Kidney (tissue), 14 donors: ENCODE results near the gene BCKDK. TPM values are rescaled to one million over a fixed set of nuclear protein-coding genes. Genes with fewer than 3 reads are reported as not detected.
"Not testable (repeated sequence)": the region's sequence is repeated elsewhere in the genome, so short reads cannot be mapped to it uniquely, and the experiment has no call there.

ENCODE experiments used
- DNase-seq, 5 donors: peaks; one replicate each; pipeline ENCODE4 v3.0.0-alpha.2; 2013 to 2020
- FAIRE-seq: peaks from 2 replicates; lab custom pipeline; 2012; peaks lifted over from hg19 to GRCh38; lab: Jason Lieb, UNC
- H3K27ac ChIP-seq, 2 donors: one replicate each; pipeline ENCODE4 v1.7.0; 2013; ENCODE audit warnings: low read depth in 2 of 2, low read length in 2 of 2, inconsistent platforms in 1 of 2
- H3K27me3 ChIP-seq: one replicate; pipeline ENCODE4 v1.7.1; 2013; ENCODE audit warnings: low read length, inconsistent platforms; ENCODE audit not compliant: control insufficient read depth, insufficient read depth
- H3K36me3 ChIP-seq, 3 donors: one replicate each; pipeline versions ENCODE4 v1.7.0 to v1.7.1; 2013; ENCODE audit warnings: low read length in 3 of 3, control low read depth in 1 of 3, inconsistent platforms in 1 of 3; ENCODE audit not compliant: insufficient read depth in 3 of 3, control insufficient read depth in 2 of 3
- H3K4me1 ChIP-seq, 3 donors: one replicate each; pipeline versions ENCODE4 v1.7.0 to v1.7.1; 2013; ENCODE audit warnings: low read length in 3 of 3, inconsistent platforms in 1 of 3, low read depth in 1 of 3; ENCODE audit not compliant: control insufficient read depth in 2 of 3, insufficient read depth in 2 of 3
- H3K4me3 ChIP-seq, 3 donors: one replicate each; pipeline versions ENCODE4 v1.7.0 to v1.8.1; 2013; ENCODE audit warnings: low read length in 3 of 3, control low read depth in 1 of 3, inconsistent platforms in 1 of 3
- H3K9ac ChIP-seq, 3 donors: one replicate each; pipeline versions ENCODE4 v1.7.0 to v1.7.1; 2013; ENCODE audit warnings: low read length in 3 of 3, control low read depth in 1 of 3, inconsistent platforms in 1 of 3
- H3K9me3 ChIP-seq, 3 donors: one replicate each; pipeline versions ENCODE4 v1.7.0 to v1.7.1; 2013; ENCODE audit warnings: low read length in 3 of 3, control low read depth in 1 of 3, inconsistent platforms in 1 of 3; ENCODE audit not compliant: control insufficient read depth in 2 of 3, insufficient read depth in 1 of 3
- intact Hi-C: fragments of 100-400 bp; cut with DNase I; formaldehyde crosslinking; loops from one replicate; pipeline ENCODE4 v1.11.1; 2022
- polyA plus RNA-seq: library from polyadenylated mRNA; stranded (reverse); fragments of 350-450 nt; fragmentation: Illumina TruSeq; extraction: RNeasy Lipid Tissue Mini Kit (QIAGEN cat#74804); gene quantifications from one replicate; pipeline ENCODE4 v1.2.3, GENCODE V29; 2014; ENCODE audit warnings: low read depth, low replicate concordance; ENCODE audit not compliant: insufficient read depth
- total RNA-seq: library from RNA; stranded (reverse); fragmentation: NEBNext Ultra II Directional; extraction: Animal tissue kit (Norgen Biotek cat#: 25700); gene quantifications from one replicate; pipeline ENCODE4 v1.2.1, GENCODE V29; 2021
- TF ChIP-seq, protein P1 (sequence below): IDR thresholded peaks from 3 replicates; pipeline ENCODE4 v1.5.1; 2012; ENCODE audit warnings: mild to moderate bottlenecking, moderate library complexity, borderline replicate concordance; ENCODE audit not compliant: insufficient read depth; ENCODE audit errors: extremely low read depth
- donor health status: control.
- donor health status: control.
- donor health status: control.
- donor health status: control.
- donor health status: control.
- donor health status: DM: yes; HTN: yes; CAD: no.
- donor health status: Normal renal cell carcinoma (clear cell type).

BCKDK gene
- total and polyA plus RNA-seq, 2 donors from 2014 or later = 47.6 to 70.6 TPM

- Histone ChIP-seq H3K4me1 (no peaks in the 10 kb centered on the region), H3K9ac (no peak overlapping the region), H3K4me3 (no peak overlapping the region), H3K27me3 (peaks cover 3% of the 10 kb centered on the region), H3K36me3 (no peaks in the 10 kb centered on the region), H3K9me3 (no peaks in the 10 kb centered on the region), H3K27ac (no peak overlapping the region)
- TF ChIP-seq, protein P1, sequence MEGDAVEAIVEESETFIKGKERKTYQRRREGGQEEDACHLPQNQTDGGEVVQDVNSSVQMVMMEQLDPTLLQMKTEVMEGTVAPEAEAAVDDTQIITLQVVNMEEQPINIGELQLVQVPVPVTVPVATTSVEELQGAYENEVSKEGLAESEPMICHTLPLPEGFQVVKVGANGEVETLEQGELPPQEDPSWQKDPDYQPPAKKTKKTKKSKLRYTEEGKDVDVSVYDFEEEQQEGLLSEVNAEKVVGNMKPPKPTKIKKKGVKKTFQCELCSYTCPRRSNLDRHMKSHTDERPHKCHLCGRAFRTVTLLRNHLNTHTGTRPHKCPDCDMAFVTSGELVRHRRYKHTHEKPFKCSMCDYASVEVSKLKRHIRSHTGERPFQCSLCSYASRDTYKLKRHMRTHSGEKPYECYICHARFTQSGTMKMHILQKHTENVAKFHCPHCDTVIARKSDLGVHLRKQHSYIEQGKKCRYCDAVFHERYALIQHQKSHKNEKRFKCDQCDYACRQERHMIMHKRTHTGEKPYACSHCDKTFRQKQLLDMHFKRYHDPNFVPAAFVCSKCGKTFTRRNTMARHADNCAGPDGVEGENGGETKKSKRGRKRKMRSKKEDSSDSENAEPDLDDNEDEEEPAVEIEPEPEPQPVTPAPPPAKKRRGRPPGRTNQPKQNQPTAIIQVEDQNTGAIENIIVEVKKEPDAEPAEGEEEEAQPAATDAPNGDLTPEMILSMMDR = no peak
- no peak for FAIRE-seq
- no peak for DNase-seq
- intact Hi-C loops = no loop called here
Measured at GRCh38 chr16:31148896-31149295, 40.7 kb downstream of the BCKDK start.

- no peak overlapping the region for H3K4me3 ChIP-seq
- peaks cover 3% of the 10 kb centered on the region for H3K27me3 ChIP-seq
- intact Hi-C loops = no loop called here
- H3K9me3 ChIP-seq = no peaks in the 10 kb centered on the region
- H3K36me3 ChIP-seq = no peaks in the 10 kb centered on the region
- no peak for DNase-seq
- H3K27ac ChIP-seq = no peak overlapping the region
- TF ChIP-seq, protein P1 = no peak
- no peak overlapping the region for H3K9ac ChIP-seq
- no peaks in the 10 kb centered on the region for H3K4me1 ChIP-seq
- no peak for FAIRE-seq
Measured at GRCh38 chr16:31149332-31149731, 41.1 kb downstream of the BCKDK start.

GRCh38 chr16:31149894-31150890 lies 42.0 kb downstream of the BCKDK start, which contains the start of gene PRSS36:
PRSS36 (minus strand) TSS chr16:31150066; CDS start chr16:31150035, 31 bp downstream.
- Histone ChIP-seq H3K4me3 (no peak within 1 kb of the TSS), H3K9me3 (no peaks in the 10 kb centered on the region), H3K27me3 (peaks cover 3% of the 10 kb centered on the region), H3K9ac (no peak within 1 kb of the TSS), H3K4me1 (no peaks in the 10 kb centered on the region), H3K27ac (no peak within 1 kb of the TSS), H3K36me3 (no peaks in the 10 kb centered on the region)
- DNase-seq = no peak
- intact Hi-C loops = no loop called here
- TF ChIP-seq, protein P1 = no peak
- no peak for FAIRE-seq

DNA sequence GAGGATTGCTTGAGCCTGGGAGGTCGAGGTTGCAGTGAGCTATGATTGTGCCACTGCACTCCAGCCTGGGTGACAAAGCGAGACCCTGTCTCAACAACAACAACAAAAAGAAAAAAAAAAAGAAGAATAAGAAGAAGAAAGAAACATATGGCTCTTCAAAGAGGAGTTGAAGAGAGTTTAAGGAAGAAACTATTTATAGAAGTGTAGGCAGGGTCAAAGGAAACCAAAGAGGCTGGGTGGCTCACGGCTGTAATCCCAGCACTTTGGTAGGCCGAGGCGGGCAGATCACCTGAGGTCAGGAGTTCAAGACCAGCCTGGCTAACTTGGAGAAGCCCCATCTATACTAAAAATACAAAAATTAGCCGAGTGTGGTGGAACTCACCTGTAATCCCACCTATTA lies 42.8 kb downstream of the BCKDK start:
- intact Hi-C loops, DNase-seq, H3K4me3 ChIP-seq, H3K27ac ChIP-seq, H3K27me3 ChIP-seq, H3K36me3 ChIP-seq, FAIRE-seq, H3K4me1 ChIP-seq, H3K9me3 ChIP-seq, H3K9ac ChIP-seq: not testable (repeated sequence)
